Stomach (tissue), 4 donors: ENCODE measurements around the gene CKMT2.

Source experiments
- CTCF ChIP-seq, 7 experiments: fragments of 450-650 bp in 4 of 7; fragments of 200-600 bp in 3 of 7; sonication (generic) in 3 of 7; IDR thresholded peaks; one replicate each; pipeline ENCODE4 v1.5.1; 2016 to 2019; ENCODE audit warnings: antibody characterized with exemption in 7 of 7, control low read depth in 2 of 7, mild to moderate bottlenecking in 1 of 7
- EP300 ChIP-seq: sonication (generic); formaldehyde crosslinking; IDR thresholded peaks from one replicate; pipeline ENCODE4 v1.6.1; 2017; ENCODE audit warnings: antibody characterized with exemption
- POLR2A ChIP-seq, 4 donors: fragments of 450-650 bp; IDR thresholded peaks; one replicate each; pipeline ENCODE4 v1.6.1; 2016; ENCODE audit warnings: antibody characterized with exemption in 4 of 4, control low read depth in 2 of 4, mild to moderate bottlenecking in 1 of 4, moderate library complexity in 1 of 4
- POLR2AphosphoS5 ChIP-seq, 3 donors: sonication (generic); formaldehyde crosslinking; IDR thresholded peaks; one replicate each; pipeline ENCODE4 v1.6.1; 2016; ENCODE audit warnings: antibody characterized with exemption in 3 of 3

DNA sequence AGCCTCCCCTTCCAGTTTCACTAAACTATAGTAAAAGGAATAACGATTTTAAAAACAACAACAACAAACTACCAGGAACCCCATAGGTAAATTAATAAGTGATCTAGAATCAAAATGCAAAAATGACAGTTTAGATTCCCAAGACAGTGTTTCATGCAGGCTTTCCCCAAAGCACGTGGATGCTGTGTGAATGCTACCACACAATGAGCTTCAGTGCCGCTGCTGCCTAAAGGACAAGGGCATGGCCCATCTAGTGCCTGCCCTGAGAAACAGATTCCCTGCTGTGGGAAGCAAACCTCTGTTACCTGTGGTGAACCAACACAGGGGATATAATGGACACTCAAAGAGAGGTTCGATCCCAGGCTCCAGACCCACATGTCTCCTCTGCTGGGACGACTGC, 23.7 kb upstream of the CKMT2 start:
- TF ChIP-seq POLR2A (IDR thresholded peaks at IDR 0.05), result no peak
- TF ChIP-seq CTCF (IDR thresholded peaks at IDR 0.05), result no peak
- TF ChIP-seq POLR2AphosphoS5 (IDR thresholded peaks at IDR 0.05), result no peak
- TF ChIP-seq EP300, result no peak
